Liver (tissue), 9 donors: ENCODE measurements around the gene CDHR2. TPM values are rescaled to one million over a fixed set of nuclear protein-coding genes. Genes with fewer than 3 reads are reported as not detected.

ENCODE experiments used
- DNase-seq: peaks from one replicate; pipeline ENCODE4 v3.0.0-alpha.2; 2017; ENCODE audit warnings: low spot score
- H3K27ac ChIP-seq, 2 donors: one replicate each; pipeline ENCODE4 v1.7.0; 2013; ENCODE audit warnings: inconsistent platforms in 2 of 2, low read length in 2 of 2, control low read depth in 1 of 2, low read depth in 1 of 2, mild to moderate bottlenecking in 1 of 2
- H3K27me3 ChIP-seq, 4 donors: one replicate each; pipeline versions ENCODE4 v1.6.1 to v1.7.0; 2013; ENCODE audit warnings: low read length in 3 of 4, inconsistent platforms in 1 of 4, mild to moderate bottlenecking in 1 of 4, moderate library complexity in 1 of 4; ENCODE audit not compliant: control insufficient read depth in 4 of 4, insufficient read depth in 4 of 4
- H3K36me3 ChIP-seq, 4 donors: one replicate each; pipeline versions ENCODE4 v1.6.1 to v1.7.0; 2013; ENCODE audit warnings: low read length in 3 of 4, mild to moderate bottlenecking in 3 of 4, low read depth in 1 of 4, moderate library complexity in 1 of 4; ENCODE audit not compliant: control insufficient read depth in 4 of 4, insufficient read depth in 3 of 4
- H3K4me1 ChIP-seq, 4 donors: one replicate each; pipeline versions ENCODE4 v1.6.1 to v1.7.0; 2013; ENCODE audit warnings: low read length in 3 of 4, mild to moderate bottlenecking in 3 of 4, moderate library complexity in 1 of 4; ENCODE audit not compliant: control insufficient read depth in 4 of 4, insufficient read depth in 4 of 4
- H3K4me3 ChIP-seq, 3 donors: one replicate each; pipeline versions ENCODE4 v1.6.1 to v1.7.0; 2013; ENCODE audit warnings: low read length in 3 of 3, control low read depth in 1 of 3, low read depth in 1 of 3, mild to moderate bottlenecking in 1 of 3
- H3K9ac ChIP-seq, 2 donors: one replicate each; pipeline ENCODE4 v1.7.0; 2013; ENCODE audit warnings: low read length in 2 of 2, mild to moderate bottlenecking in 2 of 2, moderate library complexity in 2 of 2, control low read depth in 1 of 2, low read depth in 1 of 2
- H3K9me3 ChIP-seq, 4 donors: one replicate each; pipeline versions ENCODE4 v1.6.1 to v1.7.0; 2013; ENCODE audit warnings: low read length in 3 of 4; ENCODE audit not compliant: control insufficient read depth in 4 of 4
- EGR1 ChIP-seq, 2 donors: IDR thresholded peaks; 2 replicates each; pipeline ENCODE4 v1.6.1; 2016 to 2018; ENCODE audit warnings: antibody characterized with exemption in 2 of 2, low read depth in 2 of 2
- FOXA1 ChIP-seq: IDR thresholded peaks from 2 replicates; pipeline ENCODE4 v1.6.1; 2016; ENCODE audit warnings: antibody characterized with exemption
- FOXA2 ChIP-seq: IDR thresholded peaks from 2 replicates; pipeline ENCODE4 v1.6.1; 2016; ENCODE audit warnings: antibody characterized with exemption
- GABPA ChIP-seq, 2 donors: IDR thresholded peaks in 1 of 2; conservative IDR thresholded peaks in 1 of 2; 2 replicates each; pipeline ENCODE4 v1.6.1; 2016; ENCODE audit warnings: antibody characterized with exemption in 2 of 2, mild to moderate bottlenecking in 1 of 2, moderate library complexity in 1 of 2
- HNF4A ChIP-seq, 2 donors: conservative IDR thresholded peaks; 2 replicates each; pipeline ENCODE4 v1.6.1; 2016; ENCODE audit warnings: antibody characterized with exemption in 2 of 2, mild to moderate bottlenecking in 2 of 2
- HNF4G ChIP-seq: IDR thresholded peaks from 2 replicates; pipeline ENCODE4 v1.6.1; 2016; ENCODE audit warnings: antibody characterized with exemption
- JUND ChIP-seq, 2 donors: IDR thresholded peaks; 2 replicates each; pipeline ENCODE4 v1.6.1; 2016; ENCODE audit warnings: antibody characterized with exemption in 2 of 2
- NR2F2 ChIP-seq: IDR thresholded peaks from 2 replicates; pipeline ENCODE4 v1.6.1; 2016; ENCODE audit warnings: antibody characterized with exemption
- RAD21 ChIP-seq, 2 donors: IDR thresholded peaks; 2 replicates each; pipeline ENCODE4 v1.6.1; 2016; ENCODE audit warnings: antibody characterized with exemption in 2 of 2, mild to moderate bottlenecking in 2 of 2
- SP1 ChIP-seq: IDR thresholded peaks from 2 replicates; pipeline ENCODE4 v1.6.1; 2018; ENCODE audit warnings: antibody characterized with exemption, mild to moderate bottlenecking
- TAF1 ChIP-seq: conservative IDR thresholded peaks from 2 replicates; pipeline ENCODE4 v1.6.1; 2016; ENCODE audit warnings: antibody characterized with exemption, mild to moderate bottlenecking
- YY1 ChIP-seq: IDR thresholded peaks from 2 replicates; pipeline ENCODE4 v1.6.1; 2016; ENCODE audit warnings: antibody characterized with exemption, mild to moderate bottlenecking
- ZBTB33 ChIP-seq: IDR thresholded peaks from 2 replicates; pipeline ENCODE4 v1.6.1; 2016; ENCODE audit warnings: antibody characterized with exemption
- WGBS: extraction: QIAGEN DNeasy Blood & Tissue Kit; methylation state at CpG from one replicate; pipeline ENCODE4 v1.1.7; 2013; 5-methylcytosine and 5-hydroxymethylcytosine counted together
- polyA plus RNA-seq, 2 donors: library from polyadenylated mRNA; stranded (reverse) in 1 of 2; unstranded in 1 of 2; fragments of 200-250 nt in 1 of 2; fragments of >200 nt in 1 of 2; fragmentation: Nextera tagmentation in 1 of 2; extraction: Ambion mirVana in 1 of 2; gene quantifications; one replicate each; pipeline versions ENCODE4 v1.2.1 to v1.2.3, GENCODE V29; 2013 to 2015
- total RNA-seq, 2 donors: library from RNA; depleted of rRNA; stranded (reverse); fragments of >200 nt; gene quantifications; one replicate each; pipeline ENCODE4 v1.2.3, GENCODE V29; 2014
- TF ChIP-seq, protein P1 (sequence below): fragments of 150-350 bp; IDR thresholded peaks from 2 replicates; pipeline ENCODE4 v1.5.1; 2017; ENCODE audit warnings: improper control_type of control experiment, low read depth, low read length; ENCODE audit not compliant: missing input control
- TF ChIP-seq, protein P2 (sequence below): IDR thresholded peaks from 2 replicates; pipeline ENCODE4 v1.6.1; 2016; ENCODE audit warnings: antibody characterized with exemption
- TF ChIP-seq, protein P3 (sequence below): IDR thresholded peaks from 2 replicates; pipeline ENCODE4 v1.6.1; 2016; ENCODE audit warnings: antibody characterized with exemption
- donor health status: healthy.
- donor health status: healthy.
- donor health status: healthy.
- donor health status: healthy.
- donor health status: healthy.

Gene CDHR2
- total and polyA plus RNA-seq, 4 donors, result 8.8 to 23.8 (median 16.6) TPM

- TF ChIP-seq, protein P1, sequence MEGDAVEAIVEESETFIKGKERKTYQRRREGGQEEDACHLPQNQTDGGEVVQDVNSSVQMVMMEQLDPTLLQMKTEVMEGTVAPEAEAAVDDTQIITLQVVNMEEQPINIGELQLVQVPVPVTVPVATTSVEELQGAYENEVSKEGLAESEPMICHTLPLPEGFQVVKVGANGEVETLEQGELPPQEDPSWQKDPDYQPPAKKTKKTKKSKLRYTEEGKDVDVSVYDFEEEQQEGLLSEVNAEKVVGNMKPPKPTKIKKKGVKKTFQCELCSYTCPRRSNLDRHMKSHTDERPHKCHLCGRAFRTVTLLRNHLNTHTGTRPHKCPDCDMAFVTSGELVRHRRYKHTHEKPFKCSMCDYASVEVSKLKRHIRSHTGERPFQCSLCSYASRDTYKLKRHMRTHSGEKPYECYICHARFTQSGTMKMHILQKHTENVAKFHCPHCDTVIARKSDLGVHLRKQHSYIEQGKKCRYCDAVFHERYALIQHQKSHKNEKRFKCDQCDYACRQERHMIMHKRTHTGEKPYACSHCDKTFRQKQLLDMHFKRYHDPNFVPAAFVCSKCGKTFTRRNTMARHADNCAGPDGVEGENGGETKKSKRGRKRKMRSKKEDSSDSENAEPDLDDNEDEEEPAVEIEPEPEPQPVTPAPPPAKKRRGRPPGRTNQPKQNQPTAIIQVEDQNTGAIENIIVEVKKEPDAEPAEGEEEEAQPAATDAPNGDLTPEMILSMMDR, result no peak
- TF ChIP-seq HNF4A (conservative IDR thresholded peaks at IDR 0.05), result no peak
- TF ChIP-seq, protein P2, sequence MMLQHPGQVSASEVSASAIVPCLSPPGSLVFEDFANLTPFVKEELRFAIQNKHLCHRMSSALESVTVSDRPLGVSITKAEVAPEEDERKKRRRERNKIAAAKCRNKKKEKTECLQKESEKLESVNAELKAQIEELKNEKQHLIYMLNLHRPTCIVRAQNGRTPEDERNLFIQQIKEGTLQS, result no peak
Observed at GRCh38 chr5:176624938-176625337, 75.8 kb downstream of the CDHR2 start (continued).

DNA sequence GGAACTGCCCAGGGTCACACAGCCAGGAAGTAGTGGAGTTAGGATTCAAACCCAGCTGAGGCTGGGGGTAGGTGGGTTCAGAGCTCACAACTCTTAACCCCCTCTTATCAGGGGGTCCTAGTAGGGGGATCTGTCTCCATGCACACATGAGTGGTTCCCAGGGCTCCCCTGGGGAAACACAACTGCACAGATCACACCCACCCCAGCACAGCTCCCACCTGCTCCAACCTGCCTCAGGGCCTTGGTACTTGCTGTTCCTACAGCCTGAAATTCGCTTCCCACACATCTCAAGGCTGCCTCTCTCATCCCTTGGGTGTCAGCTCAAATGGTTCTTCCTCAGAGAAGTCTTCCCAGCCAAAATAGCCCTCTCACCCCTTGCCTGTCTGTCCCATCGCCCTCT is 76.4 kb downstream of the CDHR2 start:
- Histone ChIP-seq H3K27me3 (peaks cover 4 to 20% (median 7%) of the 10 kb centered on the region in 4 donors), H3K27ac (no peak overlapping the region), H3K9me3 (no peaks in the 10 kb centered on the region), H3K36me3 (no peaks in the 10 kb centered on the region), H3K4me1 (peaks cover 0 to 5% (median 4%) of the 10 kb centered on the region in 4 donors), H3K9ac (no peak overlapping the region), H3K4me3 (no peak overlapping the region)
- 65% methylated on average over 2 of the region's 2 CpGs for WGBS
- no peak for DNase-seq
- TF ChIP-seq RAD21 (IDR thresholded peaks at IDR 0.05), result no peak
- no peak for TF ChIP-seq HNF4A (conservative IDR thresholded peaks at IDR 0.05)
- TF ChIP-seq, protein P2, result no peak
- TF ChIP-seq YY1, result no peak
- no peak for TF ChIP-seq FOXA1
- no peak for TF ChIP-seq NR2F2
- no peak for TF ChIP-seq TAF1
- TF ChIP-seq EGR1 (IDR thresholded peaks at IDR 0.05; ENCODE audit: low read depth in 2 of 2), result no peak
- no peak for TF ChIP-seq SP1
- no peak for TF ChIP-seq JUND (IDR thresholded peaks at IDR 0.05)
- TF ChIP-seq GABPA (IDR thresholded peaks at IDR 0.05 in 1 of 2, conservative IDR thresholded peaks at IDR 0.05 in 1 of 2), result no peak
- no peak for TF ChIP-seq ZBTB33

GRCh38 chr5:176625966-176626875 is 77.1 kb downstream of the CDHR2 start:
- Histone ChIP-seq H3K36me3 (no peaks in the 10 kb centered on the region), H3K9me3 (no peaks in the 10 kb centered on the region), H3K27me3 (peaks cover 4 to 25% (median 8%) of the 10 kb centered on the region in 4 donors), H3K9ac (no peak overlapping the region), H3K27ac (no peak overlapping the region), H3K4me3 (no peak overlapping the region), H3K4me1 (peaks cover 0 to 5% (median 5%) of the 10 kb centered on the region in 4 donors)
- DNase-seq, result no peak
- 45% methylated on average over 25 of the region's 25 CpGs for WGBS
- TF ChIP-seq EGR1 (IDR thresholded peaks at IDR 0.05; ENCODE audit: low read depth in 2 of 2) (no peak), NR2F2 (no peak), TAF1 (no peak), FOXA2 (no peak), SP1 (no peak), FOXA1 (no peak), HNF4A (conservative IDR thresholded peaks at IDR 0.05) (no peak), GABPA (IDR thresholded peaks at IDR 0.05 in 1 of 2, conservative IDR thresholded peaks at IDR 0.05 in 1 of 2) (no peak), YY1 (no peak), RAD21 (IDR thresholded peaks at IDR 0.05) (no peak), HNF4G (no peak)
- TF ChIP-seq, protein P2, result no peak
- TF ChIP-seq, protein P3, sequence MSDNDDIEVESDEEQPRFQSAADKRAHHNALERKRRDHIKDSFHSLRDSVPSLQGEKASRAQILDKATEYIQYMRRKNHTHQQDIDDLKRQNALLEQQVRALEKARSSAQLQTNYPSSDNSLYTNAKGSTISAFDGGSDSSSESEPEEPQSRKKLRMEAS, result no peak
- TF ChIP-seq, protein P1, result no peak
